K562 (cell line): ENCODE measurements around the gene COASY. TPM values are rescaled to one million over a fixed set of nuclear protein-coding genes. Genes with fewer than 3 reads are reported as not detected.

ENCODE experiments used
- BRF1 ChIP-seq: IDR thresholded peaks from 3 replicates; pipeline ENCODE4 v1.6.1; 2011; ENCODE audit warnings: borderline replicate concordance, mild to moderate bottlenecking; ENCODE audit not compliant: insufficient read length; ENCODE audit errors: extremely low read depth
- BRF2 ChIP-seq: IDR thresholded peaks from 3 replicates; pipeline ENCODE4 v1.6.1; 2011; ENCODE audit warnings: borderline replicate concordance, mild to moderate bottlenecking; ENCODE audit not compliant: insufficient read length, insufficient read depth
- CBFB ChIP-seq: sonication (generic); formaldehyde crosslinking; IDR thresholded peaks from 2 replicates; pipeline ENCODE4 v1.4.0; 2020; ENCODE audit warnings: mild to moderate bottlenecking, missing genetic modification reagents
- CREB1 ChIP-seq, 2 experiments: sonication (generic) in 1 of 2; formaldehyde crosslinking in 1 of 2; IDR thresholded peaks; 2 replicates each; pipeline versions ENCODE4 v1.6.1 to v1.8.0; 2012 to 2022; ENCODE audit warnings: inconsistent platforms in 1 of 2, mild to moderate bottlenecking in 1 of 2, missing genetic modification reagents in 1 of 2, moderate library complexity in 1 of 2
- CXXC5 ChIP-seq: fragments of 250-450 bp; sonication (Bioruptor Pico); IDR thresholded peaks from 2 replicates; pipeline ENCODE4 v1.8.0; 2022; ENCODE audit warnings: inconsistent platforms, mild to moderate bottlenecking, moderate library complexity
- E2F6 ChIP-seq, 2 experiments: IDR thresholded peaks; 2 replicates each; pipeline ENCODE4 v1.6.1; 2011; ENCODE audit warnings: borderline replicate concordance in 1 of 2, control low read depth in 1 of 2, low read depth in 1 of 2, low read length in 1 of 2, mild to moderate bottlenecking in 1 of 2, mixed read lengths in 1 of 2, moderate library complexity in 1 of 2; ENCODE audit not compliant: insufficient read depth in 1 of 2, insufficient read length in 1 of 2, poor library complexity in 1 of 2, severe bottlenecking in 1 of 2; ENCODE audit errors: extremely low read depth in 1 of 2
- EP300 ChIP-seq: IDR thresholded peaks from 2 replicates; pipeline ENCODE4 v1.6.1; 2012; ENCODE audit warnings: low read length, improper control_type of control experiment
- HMGN3 ChIP-seq: IDR thresholded peaks from 2 replicates; pipeline ENCODE4 v1.6.1; 2011; ENCODE audit warnings: borderline replicate concordance, low read depth, mild to moderate bottlenecking, mixed read lengths, low read length; ENCODE audit not compliant: insufficient read length; ENCODE audit errors: extremely low read depth
- MBD2 ChIP-seq: sonication (generic); IDR thresholded peaks from 2 replicates; pipeline ENCODE4 v1.6.1; 2016; ENCODE audit warnings: low read depth, borderline replicate concordance
- NCOA6 ChIP-seq: fragments of 450-650 bp; IDR thresholded peaks from 2 replicates; pipeline ENCODE4 v1.6.1; 2017; ENCODE audit warnings: mild to moderate bottlenecking
- NEUROD1 ChIP-seq: fragments of 150-350 bp; IDR thresholded peaks from 2 replicates; pipeline ENCODE4 v1.6.1; 2014; ENCODE audit warnings: borderline replicate concordance, low read length, low read depth; ENCODE audit not compliant: partially characterized antibody
- NFIC ChIP-seq: fragments of 450-650 bp; IDR thresholded peaks from 2 replicates; pipeline ENCODE4 v1.6.1; 2017; ENCODE audit warnings: mild to moderate bottlenecking, inconsistent platforms
- SRSF7 ChIP-seq: fragments of 200-400 bp; formaldehyde crosslinking; optimal IDR thresholded peaks from 2 replicates; pipeline ENCODE3; 2017; ENCODE audit warnings: mild to moderate bottlenecking, low read depth, low read length
- ZFPM2 ChIP-seq: fragments of 250-450 bp; sonication (Bioruptor Pico); IDR thresholded peaks from 2 replicates; pipeline ENCODE4 v1.5.1; 2022; ENCODE audit warnings: mild to moderate bottlenecking
- ZNF395 ChIP-seq: fragments of 200-800 bp; sonication (Bioruptor generic); IDR thresholded peaks from 2 replicates; pipeline ENCODE4 v1.6.1; 2017; ENCODE audit warnings: missing genetic modification characterization, missing compliant biosample characterization
- ZNF57 ChIP-seq: fragments of 450-650 bp; formaldehyde crosslinking; IDR thresholded peaks from 2 replicates; pipeline ENCODE4 v1.4.0; 2020; ENCODE audit warnings: mild to moderate bottlenecking, moderate library complexity
- ZNF766 ChIP-seq: fragments of 200-800 bp; sonication (Bioruptor generic); conservative IDR thresholded peaks from 2 replicates; pipeline ENCODE4 v1.6.1; 2016; ENCODE audit warnings: missing genetic modification characterization, missing compliant biosample characterization
- polyA plus RNA-seq, 8 experiments: library from polyadenylated mRNA; depleted of rRNA in 4 of 8; stranded (reverse) in 5 of 8; unstranded in 3 of 8; fragments of >200 nt; fragmentation: Nextera tagmentation in 2 of 8; fragmentation: Illumina TruSeq in 1 of 8; extraction: Ambion mirVana in 2 of 8; extraction: Trizol in 1 of 8; gene quantifications; 2 replicates each; pipeline versions ENCODE4 v1.2.1 to v1.2.3, GENCODE V29; 2011 to 2014; ENCODE audit warnings: inconsistent platforms in 1 of 8, missing spikeins in 1 of 8
- total RNA-seq, 7 experiments: library from RNA; depleted of rRNA in 6 of 7; stranded (reverse); fragments of >200 nt in 6 of 7; fragmentation: Illumina TruSeq in 2 of 7; extraction: Trizol in 2 of 7; gene quantifications; 2 replicates each; pipeline versions ENCODE4 v1.2.1 to v1.2.3, GENCODE V29; 2011 to 2021; ENCODE audit warnings: low replicate concordance in 1 of 7
- TF ChIP-seq, protein P1 (sequence below): sonication (generic); formaldehyde crosslinking; IDR thresholded peaks from 2 replicates; pipeline ENCODE4 v1.8.1; 2023; ENCODE audit warnings: mild to moderate bottlenecking, missing genetic modification reagents
- TF ChIP-seq, protein P2 (sequence below): fragments of 450-650 bp; conservative IDR thresholded peaks from 2 replicates; pipeline ENCODE4 v1.6.1; 2016; ENCODE audit warnings: missing genetic modification characterization, low read depth, mild to moderate bottlenecking, control low read depth, missing compliant biosample characterization

The COASY gene
- total and polyA plus RNA-seq, 9 of the 15 experiments (the other 6 are each of a cell fraction or from before 2014, with no cell fraction given) = 25.4 to 175 (median 62.3) TPM

GRCh38 chr17:42561897-42562387 lies at the start of gene COASY (continued):
- TF ChIP-seq, protein P1, sequence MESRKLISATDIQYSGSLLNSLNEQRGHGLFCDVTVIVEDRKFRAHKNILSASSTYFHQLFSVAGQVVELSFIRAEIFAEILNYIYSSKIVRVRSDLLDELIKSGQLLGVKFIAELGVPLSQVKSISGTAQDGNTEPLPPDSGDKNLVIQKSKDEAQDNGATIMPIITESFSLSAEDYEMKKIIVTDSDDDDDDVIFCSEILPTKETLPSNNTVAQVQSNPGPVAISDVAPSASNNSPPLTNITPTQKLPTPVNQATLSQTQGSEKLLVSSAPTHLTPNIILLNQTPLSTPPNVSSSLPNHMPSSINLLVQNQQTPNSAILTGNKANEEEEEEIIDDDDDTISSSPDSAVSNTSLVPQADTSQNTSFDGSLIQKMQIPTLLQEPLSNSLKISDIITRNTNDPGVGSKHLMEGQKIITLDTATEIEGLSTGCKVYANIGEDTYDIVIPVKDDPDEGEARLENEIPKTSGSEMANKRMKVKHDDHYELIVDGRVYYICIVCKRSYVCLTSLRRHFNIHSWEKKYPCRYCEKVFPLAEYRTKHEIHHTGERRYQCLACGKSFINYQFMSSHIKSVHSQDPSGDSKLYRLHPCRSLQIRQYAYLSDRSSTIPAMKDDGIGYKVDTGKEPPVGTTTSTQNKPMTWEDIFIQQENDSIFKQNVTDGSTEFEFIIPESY (CRISPR knock-in tag) = peak; percentile 42
- peak; percentile 56; the same call in 1 of the 2 replicates for TF ChIP-seq ZNF766
- peak; percentile 90 for TF ChIP-seq CXXC5
- no peak for TF ChIP-seq E2F6 (IDR thresholded peaks at IDR 0.05; ENCODE audit: borderline replicate concordance in 1 of 2, extremely low read depth in 1 of 2, insufficient read depth in 1 of 2, insufficient read length in 1 of 2, low read depth in 1 of 2, low read length in 1 of 2, poor library complexity in 1 of 2, severe bottlenecking in 1 of 2)
- peak; percentile 97 for TF ChIP-seq CBFB (CRISPR knock-in tag)
- peak; percentile 95 for TF ChIP-seq NEUROD1
- peak; percentile 60; the same call in 1 of the 2 replicates for TF ChIP-seq MBD2
- no peak for TF ChIP-seq CREB1 (IDR thresholded peaks at IDR 0.05)
- TF ChIP-seq CREB1 (CRISPR knock-in tag; IDR thresholded peaks at IDR 0.05) = no peak
- TF ChIP-seq BRF2 = no peak
- TF ChIP-seq HMGN3 = no peak
- TF ChIP-seq ZNF395 (CRISPR knock-in tag) = no peak; the same call in 1 of the 2 replicates
- TF ChIP-seq SRSF7 = no peak
- no peak for TF ChIP-seq ZNF57 (CRISPR knock-in tag)
- peak; percentile 41; the same call in 1 of the 2 replicates for TF ChIP-seq NFIC
- TF ChIP-seq ZFPM2 (CRISPR knock-in tag) = no peak
- TF ChIP-seq EP300 = peak; percentile 72; the same call in 1 of the 2 replicates
- TF ChIP-seq, protein P2, sequence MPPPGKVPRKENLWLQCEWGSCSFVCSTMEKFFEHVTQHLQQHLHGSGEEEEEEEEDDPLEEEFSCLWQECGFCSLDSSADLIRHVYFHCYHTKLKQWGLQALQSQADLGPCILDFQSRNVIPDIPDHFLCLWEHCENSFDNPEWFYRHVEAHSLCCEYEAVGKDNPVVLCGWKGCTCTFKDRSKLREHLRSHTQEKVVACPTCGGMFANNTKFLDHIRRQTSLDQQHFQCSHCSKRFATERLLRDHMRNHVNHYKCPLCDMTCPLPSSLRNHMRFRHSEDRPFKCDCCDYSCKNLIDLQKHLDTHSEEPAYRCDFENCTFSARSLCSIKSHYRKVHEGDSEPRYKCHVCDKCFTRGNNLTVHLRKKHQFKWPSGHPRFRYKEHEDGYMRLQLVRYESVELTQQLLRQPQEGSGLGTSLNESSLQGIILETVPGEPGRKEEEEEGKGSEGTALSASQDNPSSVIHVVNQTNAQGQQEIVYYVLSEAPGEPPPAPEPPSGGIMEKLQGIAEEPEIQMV (tag) = no peak
- TF ChIP-seq NCOA6 = no peak; the same call in 1 of the 2 replicates
- TF ChIP-seq BRF1 = no peak
